Neural cell (in vitro differentiated cells): Measurements from ENCODE around the gene OPA1.

Experiments used
- CTCF ChIP-seq: fragments of 450-650 bp; IDR thresholded peaks from 2 replicates; pipeline ENCODE4 v1.5.1; 2014; ENCODE audit warnings: antibody characterized with exemption, mild to moderate bottlenecking, moderate library complexity; ENCODE audit not compliant: poor library complexity, severe bottlenecking
- EP300 ChIP-seq: fragments of 450-650 bp; conservative IDR thresholded peaks from 2 replicates; pipeline ENCODE4 v1.6.1; 2014; ENCODE audit warnings: antibody characterized with exemption, mild to moderate bottlenecking, moderate library complexity; ENCODE audit not compliant: poor library complexity, severe bottlenecking
- EZH2 ChIP-seq: fragments of 200-600, 300-800 bp; shearing (Covaris generic), sonication (generic); IDR thresholded peaks from 2 replicates; pipeline ENCODE4 v1.6.1; 2014; ENCODE audit warnings: antibody characterized with exemption, low read length, borderline replicate concordance, mild to moderate bottlenecking; ENCODE audit not compliant: insufficient read depth, poor library complexity, severe bottlenecking
- MXI1 ChIP-seq: fragments of 450-650 bp; conservative IDR thresholded peaks from 2 replicates; pipeline ENCODE4 v1.6.1; 2014; ENCODE audit warnings: antibody characterized with exemption, mild to moderate bottlenecking; ENCODE audit not compliant: poor library complexity, severe bottlenecking
- POLR2AphosphoS5 ChIP-seq: IDR thresholded peaks from 2 replicates; pipeline ENCODE4 v1.6.1; 2012
- RAD21 ChIP-seq: fragments of 450-650 bp; conservative IDR thresholded peaks from 2 replicates; pipeline ENCODE4 v1.6.1; 2014; ENCODE audit warnings: antibody characterized with exemption, mild to moderate bottlenecking, moderate library complexity
- REST ChIP-seq: IDR thresholded peaks from 2 replicates; pipeline ENCODE4 v1.6.1; 2012; ENCODE audit warnings: borderline replicate concordance
- TAF1 ChIP-seq: IDR thresholded peaks from 2 replicates; pipeline ENCODE4 v1.6.1; 2012; ENCODE audit warnings: low read depth

GRCh38 chr3:193593668-193594030 lies 641 bp downstream of the OPA1 start:
- TF ChIP-seq POLR2AphosphoS5 (peak; percentile 60), CTCF (no peak), MXI1 (peak; percentile 53), EZH2 (no peak), REST (no peak), TAF1 (no peak), EP300 (no peak), RAD21 (no peak)
